DND-41 (cell line): Measurements from ENCODE around the gene PDXDC1.

Experiments
- CTCF ChIP-seq: IDR thresholded peaks from 2 replicates; pipeline ENCODE4 v1.5.1; 2012; ENCODE audit warnings: borderline replicate concordance, low read length, moderate library complexity, mild to moderate bottlenecking; ENCODE audit not compliant: poor library complexity, severe bottlenecking; ENCODE audit errors: extremely low read depth
- EZH2 ChIP-seq: IDR thresholded peaks from 3 replicates; pipeline ENCODE4 v1.6.1; 2012; ENCODE audit warnings: borderline replicate concordance, low read depth, mild to moderate bottlenecking, moderate library complexity, low read length, inconsistent platforms; ENCODE audit not compliant: severe bottlenecking

GRCh38 chr16:14963281-14964173 is 11.3 kb upstream of the PDXDC1 start:
- TF ChIP-seq CTCF (no peak), EZH2 (no peak)
